ENCODE data around the gene RFLNA. TPM values are rescaled to one million over a fixed set of nuclear protein-coding genes. Genes with fewer than 3 reads are reported as not detected.

RFLNA gene
- total and polyA plus RNA-seq, 2 of the 4 experiments (the other 2 are of a cell fraction) = not detected

DNA sequence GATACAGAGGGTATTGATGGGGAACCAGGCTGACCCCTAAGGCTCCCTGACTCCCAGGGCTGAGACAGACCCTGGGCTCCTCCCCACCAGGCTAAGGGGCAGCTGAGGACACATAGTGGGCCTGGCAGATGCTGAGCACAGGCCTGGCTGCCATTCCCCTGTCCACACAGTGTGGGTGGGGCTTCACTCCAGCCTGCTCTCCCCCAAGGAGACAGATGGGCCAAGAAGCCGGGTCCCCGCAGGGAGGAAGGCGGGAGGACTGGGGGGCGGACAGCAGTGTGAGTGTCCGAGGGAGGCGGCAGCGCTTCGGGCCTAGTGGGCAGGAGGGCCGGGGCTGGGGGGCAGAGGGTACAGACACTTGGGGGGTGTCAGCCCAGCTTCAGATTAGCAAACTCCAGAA, 32.0 kb downstream of the RFLNA start:
- H3K56ac ChIP-seq (ENCODE audit: extremely low read depth, insufficient read depth, low read length) = no peak overlapping the region
- TF ChIP-seq RFX5 (IDR thresholded peaks at IDR 0.05; ENCODE audit: low read depth, low read length) = no peak
- no peak for TF ChIP-seq SMC3 (IDR thresholded peaks at IDR 0.05; ENCODE audit: low read depth, low read length)
- TF ChIP-seq, protein P1, sequence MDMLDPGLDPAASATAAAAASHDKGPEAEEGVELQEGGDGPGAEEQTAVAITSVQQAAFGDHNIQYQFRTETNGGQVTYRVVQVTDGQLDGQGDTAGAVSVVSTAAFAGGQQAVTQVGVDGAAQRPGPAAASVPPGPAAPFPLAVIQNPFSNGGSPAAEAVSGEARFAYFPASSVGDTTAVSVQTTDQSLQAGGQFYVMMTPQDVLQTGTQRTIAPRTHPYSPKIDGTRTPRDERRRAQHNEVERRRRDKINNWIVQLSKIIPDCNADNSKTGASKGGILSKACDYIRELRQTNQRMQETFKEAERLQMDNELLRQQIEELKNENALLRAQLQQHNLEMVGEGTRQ (IDR thresholded peaks at IDR 0.05; ENCODE audit: low read depth, low read length) = no peak
- TF ChIP-seq CEBPB (IDR thresholded peaks at IDR 0.05; ENCODE audit: low read depth, low read length) = no peak
- TF ChIP-seq MAZ (IDR thresholded peaks at IDR 0.05; ENCODE audit: borderline replicate concordance, low read depth, low read length) = no peak
- TF ChIP-seq MXI1 (IDR thresholded peaks at IDR 0.05; ENCODE audit: borderline replicate concordance, low read depth, low read length) = no peak
- TF ChIP-seq, protein P2, sequence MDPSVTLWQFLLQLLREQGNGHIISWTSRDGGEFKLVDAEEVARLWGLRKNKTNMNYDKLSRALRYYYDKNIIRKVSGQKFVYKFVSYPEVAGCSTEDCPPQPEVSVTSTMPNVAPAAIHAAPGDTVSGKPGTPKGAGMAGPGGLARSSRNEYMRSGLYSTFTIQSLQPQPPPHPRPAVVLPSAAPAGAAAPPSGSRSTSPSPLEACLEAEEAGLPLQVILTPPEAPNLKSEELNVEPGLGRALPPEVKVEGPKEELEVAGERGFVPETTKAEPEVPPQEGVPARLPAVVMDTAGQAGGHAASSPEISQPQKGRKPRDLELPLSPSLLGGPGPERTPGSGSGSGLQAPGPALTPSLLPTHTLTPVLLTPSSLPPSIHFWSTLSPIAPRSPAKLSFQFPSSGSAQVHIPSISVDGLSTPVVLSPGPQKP (IDR thresholded peaks at IDR 0.05; ENCODE audit: borderline replicate concordance, low read depth, low read length) = no peak
- TF ChIP-seq NFE2L2 (IDR thresholded peaks at IDR 0.05; ENCODE audit: low read depth, low read length) = no peak
- TF ChIP-seq RCOR1 (IDR thresholded peaks at IDR 0.05; ENCODE audit: insufficient replicate concordance, low read length) = no peak
- H2BK120ac ChIP-seq (ENCODE audit: low read depth, low read length) = no peak overlapping the region
- H4K91ac ChIP-seq (ENCODE audit: insufficient read depth, low read depth, low read length) = no peak overlapping the region
- H4K20me1 ChIP-seq (ENCODE audit: insufficient read depth, low read length) = peaks cover 21% of the 10 kb centered on the region
- peaks cover 15% of the 10 kb centered on the region for H3K9me3 ChIP-seq (ENCODE audit: control insufficient read depth, insufficient read depth, low read length)
- H3K79me1 ChIP-seq (ENCODE audit: low read depth in 1 of 2, low read length in 2 of 2) = peaks cover 6 to 7% of the 10 kb centered on the region in 2 experiments; a peak in 3 of 4 replicates
- H3K4me1 ChIP-seq (ENCODE audit: control insufficient read depth, insufficient read depth, low read length) = no peaks in the 10 kb centered on the region
- in situ Hi-C loops (cut with MboI; ENCODE audit: low sequenced_read_pairs) (no loop called here), intact Hi-C loops (cut with micrococcal nuclease) (no loop called here), dilution Hi-C loops (cut with HindIII; ENCODE audit: low sequenced_read_pairs, unreplicated experiment) (no loop called here)
- no peak overlapping the region for H3K4me3 ChIP-seq (ENCODE audit: insufficient read depth, low read depth, low read length)
- H2AFZ ChIP-seq (replicated peaks; ENCODE audit: low read length, poor library complexity) = no peak overlapping the region
- H3K27ac ChIP-seq (ENCODE audit: insufficient read depth, low read length) = no peak overlapping the region
- no peak overlapping the region for H3K14ac ChIP-seq (replicated peaks; ENCODE audit: low read depth, low read length)
- H2BK15ac ChIP-seq (ENCODE audit: low read depth, low read length) = no peak overlapping the region
- no peak overlapping the region for H2BK20ac ChIP-seq (ENCODE audit: low read depth, low read length)
- no peak overlapping the region for H2AK5ac ChIP-seq (ENCODE audit: low read depth, low read length)
- H2BK5ac ChIP-seq (ENCODE audit: low read depth, low read length, poor library complexity, severe bottlenecking) = no peak overlapping the region
- peak overlapping the region; percentile 16 for H2AK9ac ChIP-seq (replicated peaks; ENCODE audit: low read depth, low read length, poor library complexity)
- H4K5ac ChIP-seq (ENCODE audit: low read depth, low read length) = no peak overlapping the region
- H3K9me1 ChIP-seq (ENCODE audit: insufficient read depth, low read length) = no peaks in the 10 kb centered on the region
- H3K18ac ChIP-seq (ENCODE audit: low read depth, low read length) = no peak overlapping the region
- WGBS, 2 experiments (ENCODE audit: extremely low coverage in 2 of 2, insufficient read length in 1 of 2) = 95% methylated on average over 4 of the region's 9 CpGs; no CpG with 5 or more reads in 1 of the 2 experiments
- no peak overlapping the region for H3K4ac ChIP-seq (ENCODE audit: low read depth, low read length)
- ChIA-PET POLR2A (ENCODE audit: unreplicated experiment) (no interaction called here), CTCF (no interaction called here)
- H3K9ac ChIP-seq (ENCODE audit: low read depth, low read length) = no peak overlapping the region
- ATAC-seq (ENCODE audit: low read depth) (no peak), DNase-seq (no peak)
- no TSS peak for BruUV-seq (replicated peaks)
- no peak overlapping the region for H3K4me2 ChIP-seq (ENCODE audit: low read depth, low read length)
- no peak overlapping the region for H3K23ac ChIP-seq (ENCODE audit: low read depth, low read length)
- no peaks in the 10 kb centered on the region for H3K27me3 ChIP-seq (ENCODE audit: control insufficient read depth, insufficient read depth, low read length)
- no peak overlapping the region for H4K8ac ChIP-seq (ENCODE audit: low read depth in 2 of 2, low read length in 2 of 2)
- H3K36me3 ChIP-seq (ENCODE audit: control insufficient read depth, insufficient read depth, low read length) = peaks cover 72% of the 10 kb centered on the region

All from IMR-90 (cell line).